HG02642 (cell line): Measurements from ENCODE around the gene OVCH1.

Experiments used
- ATAC-seq: cut with Tn5 transposase; IDR thresholded peaks from one replicate; pipeline ENCODE4 v1.9.1; 2021; ENCODE audit warnings: mild to moderate bottlenecking; ENCODE audit not compliant: unreplicated experiment, poor library complexity

OVCH1 gene, protein sequence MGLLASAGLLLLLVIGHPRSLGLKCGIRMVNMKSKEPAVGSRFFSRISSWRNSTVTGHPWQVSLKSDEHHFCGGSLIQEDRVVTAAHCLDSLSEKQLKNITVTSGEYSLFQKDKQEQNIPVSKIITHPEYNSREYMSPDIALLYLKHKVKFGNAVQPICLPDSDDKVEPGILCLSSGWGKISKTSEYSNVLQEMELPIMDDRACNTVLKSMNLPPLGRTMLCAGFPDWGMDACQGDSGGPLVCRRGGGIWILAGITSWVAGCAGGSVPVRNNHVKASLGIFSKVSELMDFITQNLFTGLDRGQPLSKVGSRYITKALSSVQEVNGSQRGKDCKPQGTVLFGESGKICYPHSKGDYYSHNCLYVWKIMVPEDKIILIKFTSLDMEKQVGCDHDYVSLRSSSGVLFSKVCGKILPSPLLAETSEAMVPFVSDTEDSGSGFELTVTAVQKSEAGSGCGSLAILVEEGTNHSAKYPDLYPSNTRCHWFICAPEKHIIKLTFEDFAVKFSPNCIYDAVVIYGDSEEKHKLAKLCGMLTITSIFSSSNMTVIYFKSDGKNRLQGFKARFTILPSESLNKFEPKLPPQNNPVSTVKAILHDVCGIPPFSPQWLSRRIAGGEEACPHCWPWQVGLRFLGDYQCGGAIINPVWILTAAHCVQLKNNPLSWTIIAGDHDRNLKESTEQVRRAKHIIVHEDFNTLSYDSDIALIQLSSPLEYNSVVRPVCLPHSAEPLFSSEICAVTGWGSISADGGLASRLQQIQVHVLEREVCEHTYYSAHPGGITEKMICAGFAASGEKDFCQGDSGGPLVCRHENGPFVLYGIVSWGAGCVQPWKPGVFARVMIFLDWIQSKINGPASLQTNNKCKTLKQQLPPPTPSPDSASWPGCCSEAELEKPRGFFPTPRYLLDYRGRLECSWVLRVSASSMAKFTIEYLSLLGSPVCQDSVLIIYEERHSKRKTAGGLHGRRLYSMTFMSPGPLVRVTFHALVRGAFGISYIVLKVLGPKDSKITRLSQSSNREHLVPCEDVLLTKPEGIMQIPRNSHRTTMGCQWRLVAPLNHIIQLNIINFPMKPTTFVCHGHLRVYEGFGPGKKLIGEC

DNA sequence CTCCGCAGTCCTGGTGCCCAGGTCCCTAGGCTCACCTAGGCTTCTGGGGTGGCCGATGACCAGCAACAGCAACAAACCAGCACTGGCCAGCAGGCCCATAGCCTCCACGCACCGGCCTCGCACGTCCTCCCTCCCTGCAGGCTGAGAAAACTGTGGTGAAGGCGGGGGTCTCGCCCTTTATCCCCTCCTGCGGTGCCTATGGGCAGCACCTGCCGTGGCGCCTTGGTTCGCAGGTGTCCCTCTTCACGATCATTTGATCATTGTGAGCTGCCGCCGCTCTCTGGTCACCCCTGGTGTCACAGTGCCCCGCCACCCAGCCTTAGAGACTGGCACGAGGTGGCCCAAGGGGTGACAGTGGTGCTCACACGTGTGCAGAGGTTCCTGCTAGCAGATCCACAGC, at the start of gene OVCH1:
Gene OVCH1, minus strand, starts transcription at position 99 of the 400 bp plus-strand sequence. Its CDS starts 0 bp downstream, at position 99.
- no peak for ATAC-seq

- ATAC-seq, result no peak
Observed at GRCh38 chr12:29547151-29547632, 49.7 kb upstream of the OVCH1 start.

DNA sequence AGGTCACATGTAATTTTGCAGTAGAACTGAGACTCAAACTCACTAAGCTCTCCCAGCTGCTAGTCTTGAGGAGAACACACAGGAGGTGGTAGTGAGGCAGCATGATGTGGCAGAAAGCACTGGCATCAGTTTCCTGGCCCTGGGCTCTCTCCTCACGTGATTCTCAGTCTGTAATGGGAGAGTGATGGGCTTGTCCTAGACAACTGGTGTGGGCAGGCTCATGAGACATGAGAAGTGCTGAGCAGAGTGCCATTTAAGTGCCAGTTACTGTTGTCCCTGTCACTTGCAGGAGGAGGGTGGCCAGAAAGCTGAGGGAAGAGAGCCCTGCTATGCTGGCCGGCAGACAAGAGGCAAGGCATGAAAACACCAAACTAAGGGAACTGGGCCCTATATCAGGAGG, 48.5 kb upstream of the OVCH1 start:
- no peak for ATAC-seq

DNA sequence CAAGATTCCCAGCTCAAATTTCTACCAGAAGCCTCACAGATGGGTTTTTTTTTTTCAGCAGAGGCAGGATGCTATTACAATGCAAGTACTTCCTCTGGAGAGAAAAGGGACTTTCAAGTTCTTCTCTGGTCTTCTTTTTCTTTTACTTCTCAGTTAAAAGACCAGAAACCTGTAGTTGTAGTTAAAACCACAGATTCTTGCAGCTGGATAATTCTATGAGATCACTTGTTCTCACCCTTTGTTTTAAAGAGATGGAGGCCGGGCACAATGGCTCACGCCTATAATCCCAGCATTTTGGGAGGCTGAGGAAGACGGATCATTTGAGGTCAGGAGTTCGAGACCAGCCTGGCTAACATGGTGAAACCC, 47.6 kb upstream of the OVCH1 start:
- ATAC-seq, result peak; percentile 77

DNA sequence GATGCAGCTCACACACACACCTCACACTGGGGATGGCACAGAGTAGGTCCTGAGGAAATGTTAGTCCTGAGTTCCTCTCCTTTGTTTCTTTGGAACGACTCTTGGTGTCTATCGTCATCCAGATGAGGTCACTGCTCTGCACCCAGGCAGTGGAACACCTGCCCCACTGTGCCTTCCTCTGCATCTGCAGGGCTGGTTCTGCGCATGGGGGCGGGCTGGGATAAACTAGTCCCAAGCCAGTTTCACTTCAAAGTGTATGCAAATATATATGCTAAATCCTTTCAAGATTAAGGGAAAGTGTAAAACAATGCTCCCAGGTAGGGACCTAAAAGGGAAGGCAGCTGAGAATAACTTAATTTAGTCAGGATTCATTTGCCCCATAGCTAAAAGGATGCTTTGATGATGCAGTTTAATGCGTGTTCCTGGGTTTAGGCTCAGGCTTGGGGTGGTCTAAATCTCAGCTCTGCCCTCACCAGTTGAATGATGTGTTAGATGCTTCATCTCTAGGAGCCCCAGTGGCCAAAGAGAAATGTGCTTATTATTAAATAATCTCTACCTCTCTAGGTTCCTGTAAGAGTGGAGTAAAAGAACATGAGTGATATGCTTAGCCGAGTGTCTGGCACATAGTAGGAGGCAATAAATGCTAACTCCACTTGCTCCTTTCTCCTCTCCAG, 47.1 kb upstream of the OVCH1 start:
- ATAC-seq, result peak; percentile 39

DNA sequence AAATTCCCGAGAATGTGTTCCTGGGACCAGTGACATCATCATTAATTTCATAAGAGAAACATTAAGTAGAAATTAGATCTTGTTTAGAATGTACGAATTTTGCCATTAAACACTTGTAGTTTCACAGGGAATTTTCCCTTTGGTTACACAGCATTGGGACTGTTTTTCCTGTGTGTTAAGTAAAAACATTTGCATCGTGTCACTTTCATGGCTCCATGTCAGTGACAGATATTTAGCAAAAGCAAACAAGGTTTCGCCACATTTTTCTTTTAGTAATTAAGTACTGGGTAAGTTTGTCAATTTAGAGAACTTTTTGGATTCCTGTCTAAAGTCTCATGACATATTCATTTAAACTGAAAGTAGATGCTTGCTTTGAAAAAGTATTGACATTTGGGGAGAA, 45.5 kb upstream of the OVCH1 start:
- no peak for ATAC-seq

GRCh38 chr12:29537298-29537697, 39.8 kb upstream of the OVCH1 start:
- ATAC-seq, result no peak

DNA sequence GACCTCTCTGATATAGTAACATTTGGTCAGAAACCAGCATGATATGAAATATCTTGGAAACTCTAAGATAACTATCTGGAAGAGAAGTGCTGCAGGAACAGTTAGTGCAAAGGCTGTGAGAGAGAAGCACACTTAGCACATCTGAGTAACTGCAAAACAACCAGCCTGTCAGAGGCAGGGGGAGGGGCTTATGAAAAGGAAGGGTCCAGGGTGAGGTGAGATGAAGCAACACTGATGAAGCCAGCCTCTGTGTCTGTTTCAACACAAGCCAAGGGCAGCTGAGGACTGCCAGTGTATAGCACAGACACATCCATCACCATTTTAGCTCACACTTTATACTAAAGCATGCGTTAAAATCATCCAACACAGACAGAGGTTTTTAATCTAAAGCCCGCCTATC, 37.4 kb upstream of the OVCH1 start:
- ATAC-seq, result no peak

- ATAC-seq, result no peak
Observed at GRCh38 chr12:29533815-29534489, 36.5 kb upstream of the OVCH1 start.

- ATAC-seq, result no peak
Observed at GRCh38 chr12:29531471-29531870, 34.0 kb upstream of the OVCH1 start.

DNA sequence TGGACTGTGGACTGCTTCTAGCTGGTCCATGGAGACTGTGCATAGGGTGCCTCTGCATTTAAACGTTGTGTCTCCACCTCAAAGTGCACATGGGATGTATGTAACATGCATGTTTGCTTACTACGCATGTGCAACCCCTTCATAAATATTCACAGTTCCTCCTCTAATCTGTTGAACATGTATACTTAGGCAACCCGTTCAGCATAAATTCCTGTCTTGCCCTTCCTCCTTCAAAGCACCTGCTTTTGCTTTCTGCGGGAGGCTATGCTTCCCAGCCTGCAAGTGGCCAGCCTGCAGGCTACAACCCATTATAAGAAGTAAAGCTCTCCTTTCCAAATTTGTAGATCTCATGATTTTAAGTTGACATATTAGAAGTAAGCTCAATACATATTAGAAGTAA, 33.0 kb upstream of the OVCH1 start:
- no peak for ATAC-seq

GRCh38 chr12:29528161-29528560, 30.7 kb upstream of the OVCH1 start:
- no peak for ATAC-seq

DNA sequence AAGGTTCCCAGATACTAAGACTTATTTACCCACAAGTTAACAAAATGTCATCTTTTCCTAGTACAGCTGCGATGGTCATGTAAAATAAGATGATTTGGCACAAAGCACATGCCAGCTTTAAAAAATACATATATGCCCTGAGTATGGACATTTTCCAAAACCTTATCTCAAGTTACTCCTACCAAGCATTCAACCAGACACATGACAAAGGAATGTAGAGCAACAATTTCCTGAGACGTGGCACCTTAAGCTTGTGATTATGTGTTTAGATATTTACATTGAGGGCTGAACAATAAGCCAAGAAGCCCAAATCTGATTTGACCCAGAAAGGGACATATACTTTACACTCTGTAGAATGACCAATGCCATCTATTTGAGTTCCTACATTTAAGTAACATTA, 24.5 kb upstream of the OVCH1 start:
- ATAC-seq, result no peak

DNA sequence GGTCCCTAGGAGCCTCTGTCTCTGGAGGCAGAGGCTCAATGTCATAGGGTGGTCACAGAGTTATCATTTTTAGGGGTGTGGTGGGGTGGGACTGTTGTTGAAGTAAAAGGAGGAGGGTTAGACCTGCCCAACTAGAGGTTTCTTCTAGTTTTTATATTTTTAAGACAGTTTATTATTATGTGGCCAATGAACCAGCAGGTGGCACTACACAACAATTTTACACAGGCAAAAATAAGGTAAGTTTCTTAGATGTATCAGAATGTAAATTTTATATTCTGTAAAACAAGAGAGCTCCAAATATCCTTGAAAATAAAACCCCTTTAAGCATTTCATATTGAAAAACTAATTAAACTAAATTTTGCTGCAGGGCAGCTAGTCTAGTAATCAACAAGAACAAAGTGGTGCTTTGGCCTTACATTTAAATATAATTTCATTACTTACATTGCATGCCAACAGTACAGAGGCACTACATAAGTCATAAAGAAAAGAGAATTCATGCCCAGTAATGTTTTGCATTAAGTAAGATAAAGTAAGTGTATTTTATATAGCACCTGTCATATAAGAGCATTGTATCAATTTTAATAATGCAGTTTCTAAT, 22.2 kb upstream of the OVCH1 start:
- peak; percentile 46 for ATAC-seq

- ATAC-seq, result no peak
Observed at GRCh38 chr12:29518407-29518806, 20.9 kb upstream of the OVCH1 start.

DNA sequence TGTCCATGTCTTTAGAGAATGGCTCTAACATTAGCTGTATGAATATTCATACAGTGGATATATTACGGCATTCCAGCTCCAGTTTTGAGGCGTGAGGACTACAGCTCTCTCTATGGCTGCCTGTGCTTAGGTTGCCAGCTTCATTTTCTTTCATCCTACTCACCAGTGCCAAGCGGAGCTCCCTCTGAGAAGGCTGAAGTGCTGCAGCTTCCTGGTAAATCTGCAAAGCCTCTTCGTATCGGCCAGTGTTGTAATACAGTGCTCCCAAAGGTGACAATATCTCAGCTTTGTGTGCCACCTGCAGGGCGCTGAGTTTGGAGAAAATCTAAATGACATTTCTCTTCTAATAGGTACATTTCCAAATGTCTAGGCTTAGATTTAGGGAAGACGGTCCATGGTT, 19.8 kb upstream of the OVCH1 start:
- no peak for ATAC-seq

GRCh38 chr12:29516431-29516875, 19.0 kb upstream of the OVCH1 start:
- no peak for ATAC-seq

DNA sequence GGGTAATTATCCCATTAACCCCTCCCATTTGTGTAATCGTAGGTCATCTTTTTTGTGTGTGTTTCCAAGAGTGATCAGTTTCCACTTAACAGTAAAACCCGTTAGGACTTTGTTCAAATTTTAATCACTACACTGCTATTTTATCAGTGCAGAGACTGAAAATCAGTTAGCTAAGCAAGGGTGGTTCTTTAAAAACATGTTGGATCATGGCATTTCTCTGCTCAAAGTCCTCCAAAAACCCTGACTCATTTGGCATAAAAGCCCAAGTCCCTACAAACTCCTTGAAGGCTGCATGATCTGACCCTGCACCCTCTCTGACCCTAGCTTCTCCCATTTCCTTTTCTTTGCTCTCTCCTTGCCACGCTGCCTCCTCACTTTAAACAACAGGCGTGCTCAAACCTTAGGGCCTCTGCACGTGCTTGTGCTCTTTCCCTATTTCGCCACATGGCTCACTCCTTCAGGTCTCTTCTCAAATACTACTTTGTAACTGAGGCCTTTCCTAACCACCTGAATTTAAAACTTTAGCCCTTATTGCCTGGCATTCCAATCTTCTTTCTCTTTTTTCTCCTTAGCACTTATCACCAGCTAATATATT, 13.2 kb upstream of the OVCH1 start:
- no peak for ATAC-seq

- ATAC-seq, result no peak
Observed at GRCh38 chr12:29509503-29509902, 12.0 kb upstream of the OVCH1 start.
